SK-N-SH (cell line): ENCODE results near the gene STARD3. TPM values are rescaled to one million over a fixed set of nuclear protein-coding genes. Genes with fewer than 3 reads are reported as not detected.

ENCODE experiments used
- CTCF ChIA-PET: fragments of 300-600, 350-600 bp; formaldehyde crosslinking; extraction: SDS; loops from one replicate; lab custom pipeline; 2021; lab: Yijun Ruan, JAX
- POLR2A ChIA-PET: fragments of 350-600 bp; sonication (Branson Sonifier 250); formaldehyde crosslinking; extraction: SDS; loops from one replicate; lab custom pipeline; 2020; ENCODE audit warnings: antibody characterized with exemption, inconsistent platforms; lab: Yijun Ruan, JAX
- DNase-seq: peaks from one replicate; pipeline ENCODE4 v3.0.0; 2012
- H2AFZ ChIP-seq: fragments of 200-600 bp; sonication (generic); 2 replicates; pipeline ENCODE4 v1.8.1; 2016; ENCODE audit warnings: antibody characterized with exemption, mild to moderate bottlenecking, low read depth
- H3F3A ChIP-seq: fragments of 200-600 bp; sonication (generic); replicated peaks from 2 replicates; pipeline ENCODE3; 2016; ENCODE audit warnings: antibody characterized with exemption, mild to moderate bottlenecking; ENCODE audit not compliant: insufficient read depth
- H3K27ac ChIP-seq, 2 experiments: fragments of 200-500 bp in 1 of 2; fragments of 200-600 bp in 1 of 2; sonication (Bioruptor generic) in 1 of 2; sonication (generic), shearing (Covaris generic) in 1 of 2; 2 replicates each; pipeline versions ENCODE4 v1.5.1 to v1.6.1; 2014 to 2016; ENCODE audit warnings: low read depth in 2 of 2, inconsistent platforms in 1 of 2, low read length in 1 of 2, mild to moderate bottlenecking in 1 of 2, mixed read lengths in 1 of 2
- H3K27me3 ChIP-seq: fragments of 200-600 bp; sonication (generic), shearing (Covaris generic); 2 replicates; pipeline ENCODE4 v1.6.1; 2016; ENCODE audit warnings: mixed run types; ENCODE audit not compliant: insufficient read depth
- H3K36me3 ChIP-seq, 2 experiments: fragments of 200-500 bp in 1 of 2; fragments of 200-600 bp in 1 of 2; sonication (Bioruptor generic) in 1 of 2; sonication (generic) in 1 of 2; replicated peaks in 1 of 2; 2 replicates each; pipeline versions ENCODE3 to v1.5.1; 2014 to 2016; ENCODE audit warnings: low read length in 1 of 2, mild to moderate bottlenecking in 1 of 2; ENCODE audit not compliant: insufficient read depth in 2 of 2, control insufficient read depth in 1 of 2
- H3K4me1 ChIP-seq, 2 experiments: fragments of 200-500 bp in 1 of 2; fragments of 200-600 bp in 1 of 2; sonication (Bioruptor generic) in 1 of 2; sonication (generic), shearing (Covaris generic) in 1 of 2; 2 replicates each; pipeline versions ENCODE4 v1.5.1 to v1.6.1; 2014 to 2016; ENCODE audit warnings: low read depth in 1 of 2, low read length in 1 of 2, mixed run types in 1 of 2; ENCODE audit not compliant: insufficient read depth in 2 of 2, control insufficient read depth in 1 of 2
- H3K4me2 ChIP-seq: fragments of 200-600 bp; sonication (generic), shearing (Covaris generic); 2 replicates; pipeline ENCODE4 v1.6.1; 2017; ENCODE audit warnings: mixed run types
- H3K4me3 ChIP-seq, 2 experiments: fragments of 200-500 bp in 1 of 2; fragments of 200-600 bp in 1 of 2; sonication (Bioruptor generic) in 1 of 2; sonication (generic), shearing (Covaris generic) in 1 of 2; 2 replicates each; pipeline versions ENCODE4 v1.5.1 to v1.8.1; 2014 to 2016; ENCODE audit warnings: low read depth in 2 of 2, inconsistent platforms in 1 of 2, low read length in 1 of 2, mild to moderate bottlenecking in 1 of 2, mixed read lengths in 1 of 2, moderate library complexity in 1 of 2
- H3K79me2 ChIP-seq: fragments of 200-600 bp; sonication (generic); 2 replicates; pipeline ENCODE4 v1.8.1; 2017; ENCODE audit warnings: mild to moderate bottlenecking; ENCODE audit not compliant: insufficient read depth
- H3K9ac ChIP-seq: fragments of 200-600 bp; sonication (generic); 2 replicates; pipeline ENCODE4 v1.6.1; 2017; ENCODE audit warnings: mixed run types
- H3K9me2 ChIP-seq: fragments of 200-600 bp; sonication (generic); 2 replicates; pipeline ENCODE4 v1.6.1; 2017; ENCODE audit warnings: mixed run types
- H3K9me3 ChIP-seq: fragments of 200-600 bp; sonication (generic); 2 replicates; pipeline ENCODE4 v1.6.1; 2017; ENCODE audit warnings: mixed run types, mild to moderate bottlenecking, moderate library complexity
- H4K20me1 ChIP-seq: fragments of 200-600 bp; sonication (generic); 2 replicates; pipeline ENCODE4 v1.6.1; 2017; ENCODE audit warnings: mild to moderate bottlenecking, mixed run types; ENCODE audit not compliant: insufficient read depth
- ELF1 ChIP-seq: IDR thresholded peaks from 2 replicates; pipeline ENCODE4 v1.4.0; 2012
- EP300 ChIP-seq, 2 experiments: IDR thresholded peaks; 2 replicates each; pipeline versions ENCODE4 v1.4.0 to v1.6.1; 2012; ENCODE audit warnings: borderline replicate concordance in 1 of 2, low read depth in 1 of 2, low read length in 1 of 2
- EZH2phosphoT487 ChIP-seq: fragments of 200-600 bp; sonication (generic); IDR thresholded peaks from 2 replicates; pipeline ENCODE4 v1.6.1; 2017; ENCODE audit warnings: low read depth, mixed run types, mild to moderate bottlenecking, antibody characterized with exemption, moderate library complexity, borderline replicate concordance
- FOSL2 ChIP-seq: IDR thresholded peaks from 2 replicates; pipeline ENCODE4 v1.4.0; 2012; ENCODE audit warnings: low read depth, mild to moderate bottlenecking, moderate library complexity, borderline replicate concordance
- FOXJ3 ChIP-seq: sonication (generic); formaldehyde crosslinking; IDR thresholded peaks from 2 replicates; pipeline ENCODE4 v1.5.1; 2020; ENCODE audit warnings: mild to moderate bottlenecking, missing genetic modification reagents
- GABPA ChIP-seq: IDR thresholded peaks from 2 replicates; pipeline ENCODE4 v1.4.0; 2012; ENCODE audit warnings: low read depth, mild to moderate bottlenecking
- GATA2 ChIP-seq: sonication (generic); formaldehyde crosslinking; IDR thresholded peaks from 2 replicates; pipeline ENCODE4 v1.5.0; 2020; ENCODE audit warnings: mild to moderate bottlenecking, missing genetic modification reagents
- MEF2A ChIP-seq: IDR thresholded peaks from 2 replicates; pipeline ENCODE4 v1.4.0; 2012; ENCODE audit warnings: low read depth, borderline replicate concordance
- MXI1 ChIP-seq: IDR thresholded peaks from 2 replicates; pipeline ENCODE4 v1.6.1; 2012; ENCODE audit warnings: mild to moderate bottlenecking, low read depth, low read length, improper control_type of control experiment
- POLR2AphosphoS5 ChIP-seq: IDR thresholded peaks from 2 replicates; pipeline ENCODE4 v1.6.1; 2012; ENCODE audit warnings: low read depth, low read length
- RAD21 ChIP-seq: IDR thresholded peaks from 2 replicates; pipeline ENCODE4 v1.6.1; 2012; ENCODE audit warnings: mild to moderate bottlenecking, low read length
- RCOR1 ChIP-seq: fragments of 150-350 bp; IDR thresholded peaks from 2 replicates; pipeline ENCODE4 v1.6.1; 2017; ENCODE audit warnings: antibody characterized with exemption, low read length
- RXRA ChIP-seq: IDR thresholded peaks from 2 replicates; pipeline ENCODE4 v1.4.0; 2012; ENCODE audit warnings: low read depth, mild to moderate bottlenecking, borderline replicate concordance
- SIN3A ChIP-seq: IDR thresholded peaks from 2 replicates; pipeline ENCODE4 v1.6.1; 2012; ENCODE audit warnings: low read depth, mild to moderate bottlenecking, low read length, moderate library complexity, borderline replicate concordance
- SMC3 ChIP-seq: IDR thresholded peaks from 2 replicates; pipeline ENCODE4 v1.6.1; 2012; ENCODE audit warnings: low read depth, low read length, improper control_type of control experiment
- TAF1 ChIP-seq: IDR thresholded peaks from 2 replicates; pipeline ENCODE4 v1.6.1; 2012; ENCODE audit warnings: low read depth, mild to moderate bottlenecking, low read length, moderate library complexity, borderline replicate concordance
- TCF12 ChIP-seq: IDR thresholded peaks from 2 replicates; pipeline ENCODE4 v1.4.0; 2012
- USF2 ChIP-seq: fragments of 150-350 bp; IDR thresholded peaks from 2 replicates; pipeline ENCODE4 v1.6.1; 2017; ENCODE audit warnings: antibody characterized with exemption, low read length, low read depth, borderline replicate concordance
- YY1 ChIP-seq: IDR thresholded peaks from 2 replicates; pipeline ENCODE4 v1.4.0; 2012; ENCODE audit warnings: low read depth, mild to moderate bottlenecking
- ZBTB33 ChIP-seq: IDR thresholded peaks from 2 replicates; pipeline ENCODE4 v1.4.0; 2012; ENCODE audit warnings: low read depth, borderline replicate concordance
- WGBS: methylation state at CpG from one replicate; pipeline ENCODE4 v1.1.6; 2017; ENCODE audit warnings: low lambda C conversion rate; 5-methylcytosine and 5-hydroxymethylcytosine counted together
- polyA plus RNA-seq, 3 experiments: library from polyadenylated mRNA; depleted of rRNA; stranded (reverse); fragments of >200 nt; gene quantifications; 2 replicates each; pipeline ENCODE4 v1.2.3, GENCODE V29; 2012
- TF ChIP-seq, protein P1 (sequence below): IDR thresholded peaks from 2 replicates; pipeline ENCODE4; 2012
- TF ChIP-seq, protein P2 (sequence below): IDR thresholded peaks from 2 replicates; pipeline ENCODE4 v1.4.0; 2012; ENCODE audit warnings: low read depth, borderline replicate concordance
- TF ChIP-seq, protein P3 (sequence below): IDR thresholded peaks from 2 replicates; pipeline ENCODE4 v1.6.1; 2012; ENCODE audit warnings: mild to moderate bottlenecking, low read depth, low read length, moderate library complexity

The STARD3 gene
- 76.8 and 78.0 TPM in 2 replicates for polyA plus RNA-seq (2012; rRNA removed)
- 32.5 and 44.3 TPM in 2 replicates for polyA plus RNA-seq (2012; cell fraction: cytosol; rRNA removed)
- 330 and 615 TPM in 2 replicates for polyA plus RNA-seq (2012; cell fraction: nucleus; rRNA removed)

- Histone ChIP-seq H3K9ac (peak within 1 kb of the TSS; percentile 86), H3F3A (no peaks in the 10 kb centered on the region), H3K9me3 (no peaks in the 10 kb centered on the region), H3K4me3 (peak within 1 kb of the TSS; percentile 88 to 97), H3K9me2 (no peaks in the 10 kb centered on the region), H3K27me3 (no peaks in the 10 kb centered on the region), H4K20me1 (no peaks in the 10 kb centered on the region), H3K36me3 (no peaks in the 10 kb centered on the region), H3K27ac (peak within 1 kb of the TSS; percentile 59 to 85), H3K4me1 (peaks cover 0 to 21% of the 10 kb centered on the region in 2 experiments; a peak in 2 of 4 replicates), H2AFZ (peak within 1 kb of the TSS; percentile 89), H3K4me2 (peak within 1 kb of the TSS; percentile 83), H3K79me2 (peaks cover 51% of the 10 kb centered on the region)
- peak; percentile 96 for DNase-seq
- WGBS: 2% methylated on average over 24 of the region's 69 CpGs
- POLR2A ChIA-PET: no interaction called here
- CTCF ChIA-PET: interaction anchor here (0.9 to 17.4 kb wide), 5 partner anchors 15 to 89 kb away, joined by 3 to 332 read pairs (median 9); partner anchors contain the start of genes PNMT and PPP1R1B
- no peak for TF ChIP-seq RXRA
- peak; percentile 83 for TF ChIP-seq GABPA
- TF ChIP-seq FOSL2: no peak
- TF ChIP-seq MXI1: peak; percentile 48; the same call in 1 of the 2 replicates
- TF ChIP-seq SMC3: no peak
- TF ChIP-seq POLR2AphosphoS5: peak; percentile 87
- TF ChIP-seq, protein P1, sequence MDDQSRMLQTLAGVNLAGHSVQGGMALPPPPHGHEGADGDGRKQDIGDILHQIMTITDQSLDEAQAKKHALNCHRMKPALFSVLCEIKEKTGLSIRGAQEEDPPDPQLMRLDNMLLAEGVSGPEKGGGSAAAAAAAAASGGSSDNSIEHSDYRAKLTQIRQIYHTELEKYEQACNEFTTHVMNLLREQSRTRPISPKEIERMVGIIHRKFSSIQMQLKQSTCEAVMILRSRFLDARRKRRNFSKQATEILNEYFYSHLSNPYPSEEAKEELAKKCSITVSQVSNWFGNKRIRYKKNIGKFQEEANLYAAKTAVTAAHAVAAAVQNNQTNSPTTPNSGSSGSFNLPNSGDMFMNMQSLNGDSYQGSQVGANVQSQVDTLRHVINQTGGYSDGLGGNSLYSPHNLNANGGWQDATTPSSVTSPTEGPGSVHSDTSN: 0 out of 2 replicates have a peak, but pooled peaks have one; percentile 17
- no peak for TF ChIP-seq ZBTB33
- TF ChIP-seq RCOR1: no peak
- no peak for TF ChIP-seq FOXJ3 (CRISPR knock-in tag)
- TF ChIP-seq ELF1: peak; percentile 66
- TF ChIP-seq EP300 (IDR thresholded peaks at IDR 0.05; ENCODE audit: borderline replicate concordance in 1 of 2, low read depth in 1 of 2, low read length in 1 of 2): no peak
- TF ChIP-seq TAF1: peak; percentile 59; the same call in 1 of the 2 replicates
- TF ChIP-seq, protein P2, sequence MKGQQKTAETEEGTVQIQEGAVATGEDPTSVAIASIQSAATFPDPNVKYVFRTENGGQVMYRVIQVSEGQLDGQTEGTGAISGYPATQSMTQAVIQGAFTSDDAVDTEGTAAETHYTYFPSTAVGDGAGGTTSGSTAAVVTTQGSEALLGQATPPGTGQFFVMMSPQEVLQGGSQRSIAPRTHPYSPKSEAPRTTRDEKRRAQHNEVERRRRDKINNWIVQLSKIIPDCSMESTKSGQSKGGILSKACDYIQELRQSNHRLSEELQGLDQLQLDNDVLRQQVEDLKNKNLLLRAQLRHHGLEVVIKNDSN: 0 out of 2 replicates have a peak, but pooled peaks have one; percentile 8
- TF ChIP-seq, protein P3, sequence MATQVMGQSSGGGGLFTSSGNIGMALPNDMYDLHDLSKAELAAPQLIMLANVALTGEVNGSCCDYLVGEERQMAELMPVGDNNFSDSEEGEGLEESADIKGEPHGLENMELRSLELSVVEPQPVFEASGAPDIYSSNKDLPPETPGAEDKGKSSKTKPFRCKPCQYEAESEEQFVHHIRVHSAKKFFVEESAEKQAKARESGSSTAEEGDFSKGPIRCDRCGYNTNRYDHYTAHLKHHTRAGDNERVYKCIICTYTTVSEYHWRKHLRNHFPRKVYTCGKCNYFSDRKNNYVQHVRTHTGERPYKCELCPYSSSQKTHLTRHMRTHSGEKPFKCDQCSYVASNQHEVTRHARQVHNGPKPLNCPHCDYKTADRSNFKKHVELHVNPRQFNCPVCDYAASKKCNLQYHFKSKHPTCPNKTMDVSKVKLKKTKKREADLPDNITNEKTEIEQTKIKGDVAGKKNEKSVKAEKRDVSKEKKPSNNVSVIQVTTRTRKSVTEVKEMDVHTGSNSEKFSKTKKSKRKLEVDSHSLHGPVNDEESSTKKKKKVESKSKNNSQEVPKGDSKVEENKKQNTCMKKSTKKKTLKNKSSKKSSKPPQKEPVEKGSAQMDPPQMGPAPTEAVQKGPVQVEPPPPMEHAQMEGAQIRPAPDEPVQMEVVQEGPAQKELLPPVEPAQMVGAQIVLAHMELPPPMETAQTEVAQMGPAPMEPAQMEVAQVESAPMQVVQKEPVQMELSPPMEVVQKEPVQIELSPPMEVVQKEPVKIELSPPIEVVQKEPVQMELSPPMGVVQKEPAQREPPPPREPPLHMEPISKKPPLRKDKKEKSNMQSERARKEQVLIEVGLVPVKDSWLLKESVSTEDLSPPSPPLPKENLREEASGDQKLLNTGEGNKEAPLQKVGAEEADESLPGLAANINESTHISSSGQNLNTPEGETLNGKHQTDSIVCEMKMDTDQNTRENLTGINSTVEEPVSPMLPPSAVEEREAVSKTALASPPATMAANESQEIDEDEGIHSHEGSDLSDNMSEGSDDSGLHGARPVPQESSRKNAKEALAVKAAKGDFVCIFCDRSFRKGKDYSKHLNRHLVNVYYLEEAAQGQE: 0 out of 2 replicates have a peak, but pooled peaks have one; percentile 4
- TF ChIP-seq GATA2 (CRISPR knock-in tag): no peak
- no peak for TF ChIP-seq EZH2phosphoT487
- no peak for TF ChIP-seq USF2
- TF ChIP-seq YY1: no peak
- TF ChIP-seq SIN3A: peak; percentile 49; the same call in 1 of the 2 replicates
- TF ChIP-seq TCF12: no peak
- no peak for TF ChIP-seq RAD21
- TF ChIP-seq MEF2A: no peak
Measured at GRCh38 chr17:39636927-39637736, at the start of gene STARD3. Gene STARD3 (plus strand): TSS chr17:39637144. CDS start chr17:39653532, 16,388 bp downstream.
